HepG2 (cell line): Measurements from ENCODE around the gene NEDD4. TPM values are rescaled to one million over a fixed set of nuclear protein-coding genes. Genes with fewer than 3 reads are reported as not detected.

ENCODE experiments used
- ATF4 ChIP-seq, 2 experiments: fragments of 450-650 bp in 1 of 2; sonication (generic) in 1 of 2; formaldehyde crosslinking; IDR thresholded peaks; 2 replicates each; pipeline versions ENCODE4 v1.5.0 to v1.8.0; 2020 to 2022; ENCODE audit warnings: mild to moderate bottlenecking in 1 of 2, missing genetic modification reagents in 1 of 2
- ESRRA ChIP-seq: sonication (generic); formaldehyde crosslinking; IDR thresholded peaks from 2 replicates; pipeline ENCODE4 v1.5.1; 2020; ENCODE audit warnings: mild to moderate bottlenecking, low read depth, missing genetic modification reagents
- KDM3A ChIP-seq: IDR thresholded peaks from 2 replicates; pipeline ENCODE4 v1.6.1; 2018; ENCODE audit warnings: low read depth, missing compliant biosample characterization
- KMT2B ChIP-seq: IDR thresholded peaks from 2 replicates; pipeline ENCODE4 v1.6.1; 2016; ENCODE audit warnings: missing genetic modification reagents, missing compliant biosample characterization
- MEF2D ChIP-seq: sonication (generic); formaldehyde crosslinking; IDR thresholded peaks from 2 replicates; pipeline ENCODE4 v1.5.1; 2020; ENCODE audit warnings: mild to moderate bottlenecking, missing genetic modification reagents
- MXD1 ChIP-seq: sonication (generic); formaldehyde crosslinking; IDR thresholded peaks from 2 replicates; pipeline ENCODE4 v1.4.0; 2020; ENCODE audit warnings: mild to moderate bottlenecking, missing genetic modification reagents
- MYC ChIP-seq: sonication (generic); formaldehyde crosslinking; IDR thresholded peaks from 2 replicates; pipeline ENCODE4 v1.9.0; 2021; ENCODE audit warnings: missing genetic modification reagents, borderline replicate concordance
- MYNN ChIP-seq: sonication (generic); formaldehyde crosslinking; IDR thresholded peaks from 2 replicates; pipeline ENCODE4 v1.4.0; 2020; ENCODE audit warnings: mild to moderate bottlenecking, low read depth, missing genetic modification reagents
- REPIN1 ChIP-seq: sonication (generic); formaldehyde crosslinking; IDR thresholded peaks from 2 replicates; pipeline ENCODE4 v1.8.0; 2022; ENCODE audit warnings: missing genetic modification reagents, low read depth, mild to moderate bottlenecking, borderline replicate concordance
- SRSF1 ChIP-seq: fragments of 200-400 bp; formaldehyde crosslinking; optimal IDR thresholded peaks from 2 replicates; pipeline ENCODE3; 2017; ENCODE audit warnings: mild to moderate bottlenecking, low read depth, low read length, moderate library complexity
- TAF15 ChIP-seq: fragments of 200-400 bp; formaldehyde crosslinking; IDR thresholded peaks from one replicate; pipeline ENCODE4 v1.6.1; 2018; ENCODE audit warnings: mild to moderate bottlenecking, low read depth, low read length; ENCODE audit not compliant: poor library complexity, severe bottlenecking
- THRA ChIP-seq: sonication (generic); formaldehyde crosslinking; IDR thresholded peaks from 2 replicates; pipeline ENCODE4 v1.4.0; 2020; ENCODE audit warnings: missing genetic modification reagents, borderline replicate concordance
- ZNF281 ChIP-seq: sonication (generic); formaldehyde crosslinking; IDR thresholded peaks from 2 replicates; pipeline ENCODE4 v1.4.0; 2020; ENCODE audit warnings: missing genetic modification reagents, borderline replicate concordance
- ZNF414 ChIP-seq: sonication (generic); formaldehyde crosslinking; IDR thresholded peaks from 2 replicates; pipeline ENCODE4 v1.5.0; 2020; ENCODE audit warnings: missing genetic modification reagents
- ZNF607 ChIP-seq: sonication (generic); formaldehyde crosslinking; IDR thresholded peaks from 2 replicates; pipeline ENCODE4 v1.5.1; 2020; ENCODE audit warnings: missing genetic modification reagents, mild to moderate bottlenecking, borderline replicate concordance
- ZNF883 ChIP-seq: sonication (generic); formaldehyde crosslinking; IDR thresholded peaks from 2 replicates; pipeline ENCODE4 v1.5.1; 2020; ENCODE audit warnings: mild to moderate bottlenecking, missing genetic modification reagents; ENCODE audit errors: not compliant biosample characterization
- ZSCAN22 ChIP-seq: sonication (generic); formaldehyde crosslinking; IDR thresholded peaks from 2 replicates; pipeline ENCODE4 v1.4.0; 2020; ENCODE audit warnings: mild to moderate bottlenecking, missing genetic modification reagents
- polyA plus RNA-seq, 8 experiments: library from polyadenylated mRNA; depleted of rRNA in 3 of 8; stranded (reverse) in 7 of 8; unstranded in 1 of 8; fragments of >200 nt; fragmentation: Illumina TruSeq in 4 of 8; extraction: Trizol in 4 of 8; gene quantifications; 2 replicates each; pipeline versions ENCODE4 v1.2.1 to v1.2.3, GENCODE V29; 2011 to 2016; ENCODE audit warnings: low read depth in 4 of 8, missing spikeins in 1 of 8, mixed read lengths in 1 of 8; ENCODE audit not compliant: insufficient read depth in 1 of 8
- total RNA-seq, 5 experiments: library from RNA; depleted of rRNA; stranded (reverse); fragments of >200 nt; fragmentation: Illumina TruSeq; extraction: Trizol; gene quantifications; 2 replicates each; pipeline ENCODE4 v1.2.3, GENCODE V29; 2016; ENCODE audit warnings: low read depth in 1 of 5
- TF ChIP-seq, protein P1 (sequence below): sonication (generic); formaldehyde crosslinking; IDR thresholded peaks from 2 replicates; pipeline ENCODE4 v1.4.0; 2020; ENCODE audit warnings: missing genetic modification reagents, low read depth, mild to moderate bottlenecking, borderline replicate concordance
- TF ChIP-seq, protein P2 (sequence below): sonication (generic); formaldehyde crosslinking; conservative IDR thresholded peaks from 2 replicates; pipeline ENCODE4 v1.4.0; 2020; ENCODE audit warnings: missing genetic modification reagents

NEDD4 gene
- total and polyA plus RNA-seq, 2 of the 13 experiments (the other 11 are each of a cell fraction or from before 2014, with no cell fraction given) = 10.4 to 13.0 TPM

GRCh38 chr15:55993111-55993803 is at the start of gene NEDD4 (continued):
- 0 out of 4 replicates have a peak, but pooled peaks of 1 of the 2 experiments have one; percentile 47 for TF ChIP-seq ATF4 (CRISPR knock-in tag; IDR thresholded peaks at IDR 0.05)
- TF ChIP-seq ZNF281 = 0 out of 2 replicates have a peak, but pooled peaks have one; percentile 61
- TF ChIP-seq THRA (CRISPR knock-in tag) = 0 out of 2 replicates have a peak, but pooled peaks have one; percentile 36
- peak; percentile 64 for TF ChIP-seq ZNF883 (CRISPR knock-in tag)
- no peak; the same call in 1 of the 2 replicates for TF ChIP-seq KDM3A (CRISPR knock-in tag)
- TF ChIP-seq, protein P1, sequence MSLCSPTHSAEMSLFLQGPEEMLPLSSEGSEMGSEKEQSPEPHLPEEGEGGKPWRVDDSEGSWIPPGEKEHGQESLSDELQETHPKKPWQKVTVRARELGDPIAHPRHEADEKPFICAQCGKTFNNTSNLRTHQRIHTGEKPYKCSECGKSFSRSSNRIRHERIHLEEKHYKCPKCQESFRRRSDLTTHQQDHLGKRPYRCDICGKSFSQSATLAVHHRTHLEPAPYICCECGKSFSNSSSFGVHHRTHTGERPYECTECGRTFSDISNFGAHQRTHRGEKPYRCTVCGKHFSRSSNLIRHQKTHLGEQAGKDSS (CRISPR knock-in tag) = peak; percentile 45; the same call in 1 of the 2 replicates
- TF ChIP-seq MYNN (CRISPR knock-in tag) = peak; percentile 32; the same call in 1 of the 2 replicates
- peak; percentile 36 for TF ChIP-seq TAF15
- TF ChIP-seq ESRRA (CRISPR knock-in tag) = no peak
- TF ChIP-seq REPIN1 (CRISPR knock-in tag) = 0 out of 2 replicates have a peak, but pooled peaks have one; percentile 50
- 0 out of 2 replicates have a peak, but pooled peaks have one; percentile 24 for TF ChIP-seq ZNF414 (CRISPR knock-in tag)
- TF ChIP-seq, protein P2, sequence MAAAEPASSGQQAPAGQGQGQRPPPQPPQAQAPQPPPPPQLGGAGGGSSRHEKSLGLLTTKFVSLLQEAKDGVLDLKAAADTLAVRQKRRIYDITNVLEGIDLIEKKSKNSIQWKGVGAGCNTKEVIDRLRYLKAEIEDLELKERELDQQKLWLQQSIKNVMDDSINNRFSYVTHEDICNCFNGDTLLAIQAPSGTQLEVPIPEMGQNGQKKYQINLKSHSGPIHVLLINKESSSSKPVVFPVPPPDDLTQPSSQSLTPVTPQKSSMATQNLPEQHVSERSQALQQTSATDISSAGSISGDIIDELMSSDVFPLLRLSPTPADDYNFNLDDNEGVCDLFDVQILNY = peak; percentile 92
- TF ChIP-seq KMT2B (CRISPR knock-in tag) = peak; percentile 88
- TF ChIP-seq MEF2D (CRISPR knock-in tag) = 0 out of 2 replicates have a peak, but pooled peaks have one; percentile 1
- TF ChIP-seq ZSCAN22 (CRISPR knock-in tag) = 0 out of 2 replicates have a peak, but pooled peaks have one; percentile 42
- TF ChIP-seq MYC (CRISPR knock-in tag) = peak; percentile 29; the same call in 1 of the 2 replicates
- TF ChIP-seq ZNF607 (CRISPR knock-in tag) = peak; percentile 86
- 0 out of 2 replicates have a peak, but pooled peaks have one; percentile 28 for TF ChIP-seq MXD1 (CRISPR knock-in tag)
- peak; percentile 33 for TF ChIP-seq SRSF1
